Superior temporal gyrus (tissue), 1 donor: ENCODE results near the gene GPR152.

Experiments used
- DNase-seq: peaks from one replicate; pipeline ENCODE4 v3.0.0-alpha.2; 2016; ENCODE audit errors: extremely low spot score

Gene GPR152, protein sequence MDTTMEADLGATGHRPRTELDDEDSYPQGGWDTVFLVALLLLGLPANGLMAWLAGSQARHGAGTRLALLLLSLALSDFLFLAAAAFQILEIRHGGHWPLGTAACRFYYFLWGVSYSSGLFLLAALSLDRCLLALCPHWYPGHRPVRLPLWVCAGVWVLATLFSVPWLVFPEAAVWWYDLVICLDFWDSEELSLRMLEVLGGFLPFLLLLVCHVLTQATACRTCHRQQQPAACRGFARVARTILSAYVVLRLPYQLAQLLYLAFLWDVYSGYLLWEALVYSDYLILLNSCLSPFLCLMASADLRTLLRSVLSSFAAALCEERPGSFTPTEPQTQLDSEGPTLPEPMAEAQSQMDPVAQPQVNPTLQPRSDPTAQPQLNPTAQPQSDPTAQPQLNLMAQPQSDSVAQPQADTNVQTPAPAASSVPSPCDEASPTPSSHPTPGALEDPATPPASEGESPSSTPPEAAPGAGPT

GRCh38 chr11:67452141-67452952 lies at the start of gene GPR152:
Gene GPR152, minus strand, starts transcription at chr11:67452729. Its CDS starts 5 bp downstream, at chr11:67452724.
- DNase-seq, result no peak

- no peak for DNase-seq
These were observed 49.3 kb upstream of the GPR152 start for GRCh38 chr11:67501854-67502253.

GRCh38 chr11:67500831-67501715 lies 48.5 kb upstream of the GPR152 start:
- no peak for DNase-seq

DNA sequence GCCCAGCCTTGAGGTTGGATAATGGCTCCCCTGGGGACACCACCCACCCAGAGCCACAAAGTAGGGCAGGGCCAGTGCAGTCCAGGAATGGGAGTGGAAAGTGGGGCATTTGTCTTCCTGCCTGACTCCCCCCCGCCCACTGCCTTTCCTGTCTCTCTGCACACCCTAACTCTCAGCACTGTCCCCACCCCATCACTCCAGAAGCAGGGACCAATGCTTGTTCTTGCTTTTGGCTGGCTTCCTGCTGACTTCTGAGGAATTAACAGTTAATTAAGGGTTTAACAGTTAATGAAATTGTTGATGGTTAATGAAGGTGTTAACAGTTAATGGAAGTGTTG lies 47.9 kb upstream of the GPR152 start:
- no peak for DNase-seq

DNA sequence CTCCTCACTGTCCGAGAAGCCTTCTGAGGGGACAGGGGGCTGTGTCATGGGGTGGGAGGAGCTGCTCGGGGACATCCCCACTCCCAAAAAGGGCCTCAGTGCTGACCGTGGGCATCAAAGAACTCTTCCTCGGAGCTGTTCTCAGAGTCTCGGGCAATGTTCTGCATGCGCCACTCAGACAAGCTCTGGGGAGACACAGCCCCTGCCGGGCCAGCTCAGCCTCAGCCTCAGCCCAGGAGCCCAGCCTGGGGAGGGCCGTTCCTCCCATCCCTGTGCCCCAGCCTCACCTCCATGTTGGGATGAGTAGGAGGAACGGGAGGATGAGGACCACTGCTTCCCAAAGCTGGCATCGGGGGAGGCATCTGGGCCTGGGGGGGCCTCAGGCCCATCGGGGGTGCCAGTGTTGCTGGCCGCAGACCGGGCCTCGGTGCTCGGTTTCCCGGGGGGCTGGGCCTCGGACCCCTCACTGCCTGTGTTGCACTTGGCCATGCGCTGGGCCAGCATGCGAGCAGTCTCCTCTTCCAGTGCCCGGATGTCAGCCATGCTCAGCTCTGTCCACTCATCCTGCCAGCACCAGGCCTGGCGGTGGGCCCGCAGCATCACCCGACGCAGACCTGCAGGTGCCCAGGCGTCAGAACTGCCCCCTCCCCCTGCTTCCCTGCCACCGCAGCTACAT lies 47.4 kb upstream of the GPR152 start:
- DNase-seq, result no peak

GRCh38 chr11:67498544-67498972 lies 46.0 kb upstream of the GPR152 start:
- DNase-seq, result no peak

DNA sequence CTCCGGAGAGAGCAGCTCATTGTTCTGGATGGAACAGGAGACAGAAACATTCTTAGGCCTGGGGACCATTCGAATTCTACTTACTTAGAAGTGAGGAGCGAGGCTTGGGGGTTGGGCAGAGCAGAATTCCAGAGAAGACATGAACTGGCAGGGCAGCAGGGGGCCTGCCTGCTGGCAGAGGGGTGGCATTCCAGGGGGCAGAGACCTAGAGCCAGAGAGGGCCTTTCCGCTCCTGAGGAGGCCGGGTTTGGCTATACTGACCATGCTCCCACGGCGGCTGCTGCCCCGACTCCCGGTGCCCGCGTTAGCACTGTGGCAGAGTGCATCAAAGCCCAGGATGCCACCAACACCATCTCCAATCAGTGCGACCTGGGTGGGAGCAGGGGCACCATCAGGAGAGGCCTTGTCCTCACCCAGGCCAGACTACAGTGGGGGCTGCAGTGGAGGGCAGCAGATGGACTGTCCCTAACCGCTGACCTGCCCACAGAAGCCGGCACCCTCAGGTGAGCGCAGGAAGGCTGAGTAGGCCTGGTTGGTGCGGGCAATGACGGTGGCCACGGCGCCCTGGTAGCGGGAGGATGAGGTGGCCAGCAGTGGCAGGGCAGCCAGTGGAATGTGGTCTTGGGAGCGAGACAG lies 45.2 kb upstream of the GPR152 start:
- DNase-seq, result no peak

DNA sequence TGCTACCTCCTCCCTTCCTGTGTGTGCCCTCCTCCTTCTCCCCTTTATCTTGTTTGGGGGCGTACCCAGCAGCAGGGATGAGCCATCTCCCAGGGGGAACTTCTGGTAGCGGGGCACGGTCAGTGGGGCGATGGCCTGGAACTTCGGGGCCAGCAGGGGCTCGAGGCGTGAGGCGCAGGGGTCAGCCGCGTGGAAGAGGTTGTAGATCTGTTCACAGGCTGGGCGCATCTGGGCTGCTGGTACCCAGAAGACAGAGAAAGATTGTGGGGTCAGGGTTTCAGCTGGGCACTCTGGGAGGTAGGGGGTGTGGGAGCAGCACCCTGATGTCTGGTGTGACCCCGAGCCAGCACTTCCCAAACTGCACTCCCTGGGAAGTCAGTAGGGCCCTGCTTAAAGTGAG lies 43.6 kb upstream of the GPR152 start:
- no peak for DNase-seq

- no peak for DNase-seq
These were observed 42.9 kb upstream of the GPR152 start for GRCh38 chr11:67495234-67496005.

DNA sequence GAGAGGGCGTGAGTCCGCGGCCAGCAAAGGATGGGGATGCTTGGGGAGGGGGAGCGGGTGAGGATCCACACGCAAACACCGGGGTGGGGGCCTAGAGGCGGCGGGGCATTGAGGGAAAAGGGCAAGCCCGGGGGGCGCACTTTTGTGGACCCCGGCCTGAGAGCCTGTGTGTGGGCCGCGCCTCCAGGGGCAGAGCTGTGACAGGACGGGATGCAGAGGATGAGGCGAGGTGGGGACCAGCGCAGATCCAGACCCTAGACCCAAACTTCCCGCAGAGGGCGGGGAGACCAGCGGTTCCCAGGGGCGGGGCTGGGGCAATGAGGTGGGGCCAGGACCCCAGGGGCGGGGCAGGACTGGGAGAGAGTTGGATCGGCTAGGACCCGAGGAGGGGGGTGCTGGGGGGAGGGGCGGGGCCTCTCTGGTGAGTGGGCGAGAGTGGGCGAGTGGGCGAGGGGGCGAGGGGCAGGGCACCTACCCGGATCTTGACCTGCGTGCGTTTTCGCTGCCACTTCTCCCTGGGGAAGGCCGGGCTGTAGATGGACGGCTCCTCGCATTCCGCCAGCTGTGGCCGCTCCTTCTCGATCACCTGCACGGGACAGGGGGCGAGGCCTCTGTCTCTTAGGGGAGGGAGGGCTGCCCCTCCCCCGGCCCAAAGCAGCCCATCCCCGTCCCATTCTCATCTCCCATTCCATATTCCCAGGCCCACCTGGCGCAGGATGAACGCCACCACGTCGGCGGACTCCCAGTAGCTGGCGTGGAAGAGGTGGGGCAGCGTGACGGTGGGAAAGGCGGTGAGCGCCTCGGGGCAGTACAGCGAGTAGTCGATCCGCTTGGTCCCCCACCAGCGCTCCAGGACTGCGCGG lies 42.1 kb upstream of the GPR152 start:
- DNase-seq, result no peak

DNA sequence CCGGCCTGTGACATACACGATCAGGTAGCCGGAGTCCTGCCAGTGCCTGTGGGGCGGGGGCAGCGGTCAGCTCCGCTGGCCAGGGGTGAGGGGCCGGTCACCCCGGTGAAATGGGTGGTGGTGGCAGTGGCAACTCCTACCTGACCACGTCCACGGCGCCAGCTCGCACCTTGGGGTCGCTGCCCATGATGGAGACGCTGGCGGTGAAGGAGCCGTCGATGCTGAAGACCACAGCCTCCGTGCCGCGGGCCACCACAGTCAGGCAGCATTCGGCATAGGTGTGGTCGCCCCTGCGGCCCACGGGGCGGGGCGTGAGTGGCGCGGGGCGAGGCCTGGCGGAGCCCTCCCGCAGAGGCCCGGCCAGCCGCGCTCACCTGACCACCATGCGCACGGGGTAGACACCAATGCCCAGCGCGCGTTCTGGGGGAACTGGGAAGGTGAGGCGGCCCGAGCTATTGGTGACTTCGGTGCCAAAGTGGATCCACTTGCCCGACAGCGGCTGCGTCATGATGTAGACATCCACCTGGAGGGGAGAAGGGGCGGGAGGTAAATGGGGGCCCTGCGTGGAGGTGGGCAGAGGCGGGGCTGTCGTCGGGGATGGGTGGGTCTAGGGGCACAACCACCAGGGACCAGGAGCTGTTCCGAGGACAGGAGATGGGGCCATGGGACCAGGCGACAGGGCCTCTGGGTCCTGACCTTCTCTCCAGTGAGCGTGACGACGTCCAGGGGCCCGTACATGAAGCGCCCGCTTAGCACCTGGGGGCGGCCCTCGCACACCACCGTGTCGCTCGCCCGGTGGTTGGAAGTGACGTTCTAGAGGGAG lies 41.2 kb upstream of the GPR152 start:
- DNase-seq, result no peak

- no peak for DNase-seq
These were observed 40.4 kb upstream of the GPR152 start for GRCh38 chr11:67492801-67493547.

DNA sequence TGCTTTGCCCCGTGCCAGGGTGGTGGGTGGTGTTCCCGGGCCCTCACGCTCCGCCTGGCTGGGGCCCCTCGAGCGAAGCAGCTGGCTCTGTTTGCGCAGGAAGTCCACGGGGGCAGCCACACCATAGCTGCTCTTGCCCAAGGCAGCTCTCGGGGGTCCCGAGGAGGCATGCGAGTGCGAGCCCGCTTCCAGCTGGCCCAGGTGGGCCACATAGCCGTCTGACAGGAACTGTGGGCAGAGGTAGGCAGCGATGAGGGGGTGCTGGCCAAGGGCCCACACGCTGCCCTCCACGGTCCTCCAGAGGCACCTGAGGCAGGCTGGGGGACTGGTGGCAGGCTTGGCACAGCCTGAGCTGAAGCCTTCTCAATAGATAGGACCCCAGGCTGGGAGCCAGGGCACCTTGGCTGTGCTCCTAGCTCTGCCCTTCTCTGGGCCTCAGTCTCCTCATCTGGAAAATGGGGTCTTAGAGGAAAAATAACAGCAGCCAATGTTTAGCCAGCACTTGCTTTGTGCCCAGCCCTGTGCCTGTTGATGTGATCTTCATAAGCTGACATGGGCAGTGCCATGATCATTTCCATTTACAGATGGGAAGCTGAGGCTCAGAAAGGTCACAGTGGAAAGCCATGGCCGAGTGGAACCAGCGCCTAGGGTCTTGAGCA lies 39.7 kb upstream of the GPR152 start:
- no peak for DNase-seq

- no peak for DNase-seq
These were observed 38.9 kb upstream of the GPR152 start for GRCh38 chr11:67491276-67492068.

DNA sequence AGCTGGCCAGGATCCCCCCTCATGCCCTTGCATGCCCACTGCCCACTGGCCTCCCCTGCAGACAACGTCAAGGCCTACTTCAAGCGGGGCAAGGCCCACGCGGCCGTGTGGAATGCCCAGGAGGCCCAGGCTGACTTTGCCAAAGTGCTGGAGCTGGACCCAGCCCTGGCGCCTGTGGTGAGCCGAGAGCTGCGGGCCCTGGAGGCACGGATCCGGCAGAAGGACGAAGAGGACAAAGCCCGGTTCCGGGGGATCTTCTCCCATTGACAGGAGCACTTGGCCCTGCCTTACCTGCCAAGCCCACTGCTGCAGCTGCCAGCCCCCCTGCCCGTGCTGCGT lies 38.2 kb upstream of the GPR152 start:
- no peak for DNase-seq
